ENCODE results near the gene COX17.
"Not testable (repeated sequence)": the region's sequence is repeated elsewhere in the genome, so short reads cannot be mapped to it uniquely, and the experiment has no call there.

The COX17 gene

GRCh38 chr3:119676771-119677640, at the start of gene COX17:
Gene COX17, minus strand, starts transcription at chr3:119677406. Its CDS starts 96 bp downstream, at chr3:119677310.
- DNase-seq (ENCODE audit: low read depth): peak; percentile 92

GRCh38 chr3:119726909-119727308, 49.7 kb upstream of the COX17 start:
- no peak for DNase-seq (ENCODE audit: low read depth)

- DNase-seq (ENCODE audit: low read depth): no peak
Measured at GRCh38 chr3:119723022-119723421, 45.8 kb upstream of the COX17 start.

GRCh38 chr3:119717520-119717919, 40.3 kb upstream of the COX17 start:
- DNase-seq (ENCODE audit: low read depth): no peak

- no peak for DNase-seq (ENCODE audit: low read depth)
Measured at GRCh38 chr3:119716998-119717397, 39.8 kb upstream of the COX17 start.

GRCh38 chr3:119715105-119715504, 37.9 kb upstream of the COX17 start:
- DNase-seq (ENCODE audit: low read depth): no peak

- no peak for DNase-seq (ENCODE audit: low read depth)
Measured at GRCh38 chr3:119703820-119704531, 26.8 kb upstream of the COX17 start.

- peak; percentile 66 for DNase-seq (ENCODE audit: low read depth)
Measured at GRCh38 chr3:119702530-119703527, 25.6 kb upstream of the COX17 start, which contains the start of gene CFAP91. Gene CFAP91, plus strand, starts transcription at chr3:119703022. Its CDS starts 77 bp downstream, at chr3:119703099.

GRCh38 chr3:119700920-119701734, 23.9 kb upstream of the COX17 start:
- no peak for DNase-seq (ENCODE audit: low read depth)

- DNase-seq (ENCODE audit: low read depth): peak; percentile 13
Measured at GRCh38 chr3:119700269-119700919, 23.2 kb upstream of the COX17 start.

- no peak for DNase-seq (ENCODE audit: low read depth)
Measured at GRCh38 chr3:119697394-119697793, 20.2 kb upstream of the COX17 start.

GRCh38 chr3:119695480-119695879, 18.3 kb upstream of the COX17 start:
- no peak for DNase-seq (ENCODE audit: low read depth)

- no peak for DNase-seq (ENCODE audit: low read depth)
Measured at GRCh38 chr3:119690043-119690656, 12.9 kb upstream of the COX17 start.

GRCh38 chr3:119683421-119683820, 6.2 kb upstream of the COX17 start:
- DNase-seq (ENCODE audit: low read depth): no peak

GRCh38 chr3:119681279-119681678, 4.1 kb upstream of the COX17 start:
- no peak for DNase-seq (ENCODE audit: low read depth)

- no peak for DNase-seq (ENCODE audit: low read depth)
Measured at GRCh38 chr3:119679874-119680273, 2.7 kb upstream of the COX17 start.

- not testable (repeated sequence) for DNase-seq (ENCODE audit: low read depth)
Measured at GRCh38 chr3:119678209-119678608, 1.0 kb upstream of the COX17 start.

- no peak for DNase-seq (ENCODE audit: low read depth)
Measured at GRCh38 chr3:119677641-119677934, 382 bp upstream of the COX17 start.

GRCh38 chr3:119676020-119676419, 1.2 kb downstream of the COX17 start:
- DNase-seq (ENCODE audit: low read depth): no peak

GRCh38 chr3:119675188-119675874, 1.9 kb downstream of the COX17 start:
- no peak for DNase-seq (ENCODE audit: low read depth)
